ENCODE data around the gene MAG. TPM values are rescaled to one million over a fixed set of nuclear protein-coding genes. Genes with fewer than 3 reads are reported as not detected.

Gene MAG
- total RNA-seq, 1 experiment from 2014 or later = not detected

DNA sequence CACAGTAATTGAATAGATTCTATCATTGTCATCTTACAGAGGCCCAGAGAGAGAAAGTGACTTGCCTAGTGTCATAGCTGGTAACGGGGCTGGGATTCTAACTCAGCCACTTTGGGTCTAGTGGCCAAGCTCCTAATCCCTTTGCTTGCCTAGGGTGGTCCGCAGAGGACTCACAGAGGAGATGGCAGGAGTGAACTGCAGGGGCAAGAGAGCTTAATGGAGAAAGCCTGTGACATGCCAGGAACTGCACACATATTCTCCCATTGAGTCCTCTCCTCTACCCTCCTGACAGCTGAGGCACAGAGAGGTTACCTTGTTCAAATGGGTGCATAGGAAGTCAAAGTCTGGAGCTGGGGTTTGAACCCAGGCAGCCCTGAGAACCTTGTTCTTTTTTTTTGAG, 40.5 kb upstream of the MAG start:
- H3K27me3 Mint-ChIP-seq (ENCODE audit: insufficient read depth, unreplicated experiment) = no peaks in the 10 kb centered on the region
- CTCF ChIA-PET = interaction anchor here (0.6 to 1.6 kb wide), 4 partner anchors 110 to 185 kb away, joined by 3 to 5 read pairs (median 4); no protein-coding TSS in a partner anchor
- TF ChIP-seq, protein P1, sequence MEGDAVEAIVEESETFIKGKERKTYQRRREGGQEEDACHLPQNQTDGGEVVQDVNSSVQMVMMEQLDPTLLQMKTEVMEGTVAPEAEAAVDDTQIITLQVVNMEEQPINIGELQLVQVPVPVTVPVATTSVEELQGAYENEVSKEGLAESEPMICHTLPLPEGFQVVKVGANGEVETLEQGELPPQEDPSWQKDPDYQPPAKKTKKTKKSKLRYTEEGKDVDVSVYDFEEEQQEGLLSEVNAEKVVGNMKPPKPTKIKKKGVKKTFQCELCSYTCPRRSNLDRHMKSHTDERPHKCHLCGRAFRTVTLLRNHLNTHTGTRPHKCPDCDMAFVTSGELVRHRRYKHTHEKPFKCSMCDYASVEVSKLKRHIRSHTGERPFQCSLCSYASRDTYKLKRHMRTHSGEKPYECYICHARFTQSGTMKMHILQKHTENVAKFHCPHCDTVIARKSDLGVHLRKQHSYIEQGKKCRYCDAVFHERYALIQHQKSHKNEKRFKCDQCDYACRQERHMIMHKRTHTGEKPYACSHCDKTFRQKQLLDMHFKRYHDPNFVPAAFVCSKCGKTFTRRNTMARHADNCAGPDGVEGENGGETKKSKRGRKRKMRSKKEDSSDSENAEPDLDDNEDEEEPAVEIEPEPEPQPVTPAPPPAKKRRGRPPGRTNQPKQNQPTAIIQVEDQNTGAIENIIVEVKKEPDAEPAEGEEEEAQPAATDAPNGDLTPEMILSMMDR (IDR thresholded peaks at IDR 0.05; ENCODE audit: unreplicated experiment) = no peak
- peaks cover 52% of the 10 kb centered on the region for H3K36me3 Mint-ChIP-seq (ENCODE audit: insufficient read depth, unreplicated experiment)
- H3K9me3 Mint-ChIP-seq (ENCODE audit: unreplicated experiment) = no peaks in the 10 kb centered on the region
- DNase-seq (ENCODE audit: unreplicated experiment) = no peak
- no TSS peak for BruUV-seq (replicated peaks)
- no peak overlapping the region for H3K4me3 Mint-ChIP-seq (ENCODE audit: unreplicated experiment)
- H3K4me1 Mint-ChIP-seq (ENCODE audit: insufficient read depth, unreplicated experiment) = peaks cover 16% of the 10 kb centered on the region
- POLR2A ChIA-PET = interaction anchor here (1.3 to 1.4 kb wide), 2 partner anchors 9 to 12 kb away, joined by 3 to 4 read pairs; no protein-coding TSS in a partner anchor
- intact Hi-C loops (cut with micrococcal nuclease) = no loop called here
- no peak overlapping the region for H3K27ac Mint-ChIP-seq (ENCODE audit: low read depth, unreplicated experiment)

DNA sequence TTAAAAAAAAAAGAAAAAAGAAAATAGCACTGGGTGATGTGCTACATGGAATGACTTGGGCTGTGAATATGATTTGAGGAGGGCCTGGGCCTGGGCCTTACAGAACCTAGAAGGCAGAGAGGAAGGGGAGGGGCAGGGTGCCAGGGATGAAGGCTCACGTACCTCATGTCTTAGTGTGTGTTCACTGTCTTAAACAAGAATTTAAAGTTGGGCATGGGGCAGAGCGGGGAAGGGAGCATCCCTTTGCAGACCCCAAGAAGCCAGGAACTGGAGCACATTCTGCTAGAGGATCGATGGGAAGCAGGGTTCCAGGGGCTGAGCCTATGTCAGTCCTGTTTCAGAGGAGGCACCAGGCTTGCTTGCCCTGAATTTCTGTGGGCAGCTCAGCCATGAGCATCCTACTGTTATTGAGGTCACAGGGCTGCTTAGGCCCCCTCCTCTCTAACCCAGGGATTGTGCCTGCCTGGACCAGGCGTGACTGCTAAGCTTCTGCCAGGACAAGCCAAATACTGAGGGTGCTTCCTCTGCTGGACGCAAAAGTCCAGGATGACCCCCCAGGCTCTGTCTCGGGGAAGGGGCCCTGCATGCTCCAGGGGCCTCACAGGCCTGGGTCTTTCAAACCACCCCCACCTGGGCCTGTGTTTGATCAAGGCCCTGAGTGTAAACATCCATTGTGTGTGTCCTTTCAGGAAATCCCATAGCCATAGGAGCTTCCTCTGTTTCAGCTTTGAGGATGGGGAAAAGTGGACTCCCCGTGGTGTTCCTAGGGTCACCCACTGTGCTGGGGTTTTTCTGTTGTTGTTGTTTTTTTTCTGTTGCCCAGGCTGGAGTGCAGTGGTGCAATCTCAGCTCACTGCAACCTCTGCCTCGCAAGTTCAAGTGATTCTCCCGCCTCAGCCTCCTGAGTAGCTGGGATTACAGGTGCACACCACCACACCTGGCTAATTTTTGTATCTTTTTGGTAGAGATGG, 38.4 kb upstream of the MAG start:
- no TSS peak for BruUV-seq (replicated peaks)
- no peak for DNase-seq (ENCODE audit: unreplicated experiment)
- POLR2A ChIA-PET = interaction anchor here (1.1 kb wide), 1 partner anchor 11 kb away, joined by 3 read pairs; no protein-coding TSS in a partner anchor
- Mint-ChIP-seq H3K9me3 (ENCODE audit: unreplicated experiment) (no peaks in the 10 kb centered on the region), H3K36me3 (ENCODE audit: insufficient read depth, unreplicated experiment) (peaks cover 52% of the 10 kb centered on the region), H3K27ac (ENCODE audit: low read depth, unreplicated experiment) (no peak overlapping the region), H3K27me3 (ENCODE audit: insufficient read depth, unreplicated experiment) (no peaks in the 10 kb centered on the region), H3K4me3 (ENCODE audit: unreplicated experiment) (no peak overlapping the region), H3K4me1 (ENCODE audit: insufficient read depth, unreplicated experiment) (peaks cover 7% of the 10 kb centered on the region)
- TF ChIP-seq, protein P1 (IDR thresholded peaks at IDR 0.05; ENCODE audit: unreplicated experiment) = no peak
- CTCF ChIA-PET = interaction anchor here (1.5 kb wide), 1 partner anchor 15 kb away, joined by 3 read pairs; the partner anchor contains the start of gene USF2
- intact Hi-C loops (cut with micrococcal nuclease) = no loop called here

DNA sequence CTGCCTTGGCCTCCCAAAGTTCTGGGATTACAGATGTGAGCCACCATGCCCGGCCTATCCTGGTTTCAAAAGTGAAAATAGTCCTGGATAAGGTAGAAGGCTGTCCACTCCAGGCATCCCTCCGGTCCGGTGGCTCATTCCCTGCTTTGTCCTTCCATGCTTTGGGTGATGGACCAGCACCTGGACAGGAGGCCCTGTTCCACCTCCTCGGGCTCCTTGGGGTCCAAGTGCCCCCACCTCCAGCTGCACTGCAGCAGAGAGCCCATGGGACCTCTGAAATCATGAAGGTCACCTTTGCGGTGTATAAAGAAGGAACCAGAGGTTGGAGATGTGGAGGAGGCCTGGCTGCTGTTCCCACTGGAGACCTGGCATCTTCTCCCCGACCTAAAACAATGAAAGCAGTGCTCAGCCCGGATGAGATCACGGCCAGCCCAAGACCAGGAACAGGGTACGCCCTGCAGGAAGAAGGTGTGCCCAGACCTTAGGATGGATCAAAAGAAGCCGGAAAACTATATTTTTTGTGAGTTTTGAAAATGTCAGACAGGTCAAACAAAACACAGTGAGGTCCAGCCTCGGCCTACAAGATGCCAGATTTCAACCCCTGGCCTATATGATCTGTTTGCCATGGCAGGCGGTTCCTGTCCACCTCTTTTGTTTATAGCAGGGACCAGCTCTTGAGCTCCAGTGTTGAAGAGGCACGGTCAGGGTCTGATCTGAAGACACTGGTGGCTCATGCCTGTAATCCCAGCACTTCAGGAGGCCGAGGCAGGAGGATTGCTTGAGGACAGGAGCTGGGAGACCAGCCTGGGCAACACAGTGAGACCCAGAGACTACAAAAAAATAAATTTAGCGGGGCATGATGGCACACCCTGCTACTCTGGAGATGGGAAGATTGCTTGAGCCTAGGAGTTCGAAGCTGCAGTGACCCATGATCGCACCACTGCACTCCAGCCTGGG, 37.3 kb upstream of the MAG start:
- no TSS peak for BruUV-seq (replicated peaks)
- ChIA-PET CTCF (interaction anchor here (0.6 to 1.5 kb wide), 4 partner anchors 10 to 252 kb away, joined by 3 read pairs; partner anchors contain the start of gene USF2), POLR2A (interaction anchor here (1.0 kb wide), 1 partner anchor 13 kb away, joined by 4 read pairs; no protein-coding TSS in a partner anchor)
- Mint-ChIP-seq H3K4me1 (ENCODE audit: insufficient read depth, unreplicated experiment) (peaks cover 3% of the 10 kb centered on the region), H3K4me3 (ENCODE audit: unreplicated experiment) (no peak overlapping the region), H3K27me3 (ENCODE audit: insufficient read depth, unreplicated experiment) (no peaks in the 10 kb centered on the region), H3K27ac (ENCODE audit: low read depth, unreplicated experiment) (no peak overlapping the region), H3K9me3 (ENCODE audit: unreplicated experiment) (no peaks in the 10 kb centered on the region), H3K36me3 (ENCODE audit: insufficient read depth, unreplicated experiment) (peaks cover 60% of the 10 kb centered on the region)
- no peak for DNase-seq (ENCODE audit: unreplicated experiment)
- TF ChIP-seq, protein P1 (IDR thresholded peaks at IDR 0.05; ENCODE audit: unreplicated experiment) = no peak
- intact Hi-C loops (cut with micrococcal nuclease) = no loop called here

All from MCF 10A (cell line).